NCI-H524 (cell line): Measurements from ENCODE around the gene TREML4.

Experiments used
- DNase-seq, 2 experiments: peaks; one replicate each; lab custom pipeline; 2025; lab: John Stamatoyannopoulos, UW

TREML4 gene

DNA sequence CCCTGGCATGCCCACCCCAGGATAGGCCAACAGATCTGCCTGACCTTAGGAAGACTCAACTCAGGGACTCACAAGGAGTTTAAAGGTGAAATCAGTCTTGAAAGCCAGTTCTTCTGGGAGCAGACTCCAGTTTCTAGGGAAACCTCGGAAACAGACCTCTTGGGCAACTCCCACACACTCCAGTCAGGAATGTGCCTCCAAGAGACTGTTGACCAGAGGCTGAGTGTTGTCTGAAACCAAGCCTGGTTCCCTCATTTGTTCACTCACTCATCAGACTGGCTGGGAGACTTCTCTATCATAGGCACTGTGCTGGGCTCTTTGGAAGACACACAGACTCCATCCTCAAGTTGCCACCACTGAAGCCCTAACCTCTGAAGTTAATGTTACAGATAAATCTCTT lies 56.6 kb downstream of the TREML4 start:
- DNase-seq: no peak

GRCh38 chr6:41286544-41287346 lies 58.6 kb downstream of the TREML4 start, which contains the start of gene TREM1:
TSS of gene TREM1 (minus strand) at chr6:41286682. CDS start at chr6:41286655, 27 bp downstream.
- no peak for DNase-seq

DNA sequence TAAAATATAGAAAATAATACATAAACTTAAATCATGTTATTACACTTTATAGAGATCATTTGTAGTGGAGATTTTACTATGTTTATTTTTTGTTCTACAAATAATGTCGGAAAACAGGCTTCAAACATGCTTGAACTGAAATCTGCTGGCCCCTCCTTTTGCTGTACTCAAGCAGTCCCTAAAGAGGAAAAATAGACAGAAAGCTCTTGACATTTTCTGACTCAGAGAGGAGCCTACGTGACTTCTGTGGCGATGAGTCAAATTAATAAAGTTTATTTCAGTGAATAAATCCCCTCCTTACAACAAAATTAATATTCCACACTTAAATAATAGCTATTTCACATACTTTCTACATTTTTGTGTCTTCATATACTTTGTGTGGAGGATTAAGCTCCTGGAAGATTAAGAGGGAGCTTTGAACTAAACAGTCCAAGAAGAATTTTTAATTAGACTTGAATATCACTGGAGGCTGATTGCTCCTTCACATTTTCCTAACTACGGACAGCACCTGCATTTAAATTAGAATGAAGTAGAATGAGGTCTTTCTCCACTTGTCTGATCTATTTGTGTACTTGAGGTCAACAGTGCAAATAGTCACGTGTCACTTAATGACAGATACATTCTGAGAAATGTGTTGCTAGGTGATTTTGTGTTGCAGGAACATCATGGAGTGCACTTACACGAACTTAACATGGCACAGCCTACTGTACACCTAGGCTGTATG lies 60.0 kb downstream of the TREML4 start:
- peak in 1 of 2 experiments; percentile 4 for DNase-seq
